Pulmonary artery endothelial cell (primary cell): ENCODE data around the gene SLC5A8. TPM values are rescaled to one million over a fixed set of nuclear protein-coding genes. Genes with fewer than 3 reads are reported as not detected.
"Not testable (repeated sequence)": the region's sequence is repeated elsewhere in the genome, so short reads cannot be mapped to it uniquely, and the experiment has no call there.

Source experiments
- DNase-seq: peaks from one replicate; pipeline ENCODE4 v3.0.0-alpha.2; 2011; ENCODE audit warnings: low read depth, low spot score
- total RNA-seq: library from RNA; depleted of rRNA; stranded (reverse); fragments of >200 nt; gene quantifications from 2 replicates; pipeline ENCODE4 v1.2.3, GENCODE V29; 2014

SLC5A8 gene
- total RNA-seq, 1 donor from 2014 or later = not detected

DNA sequence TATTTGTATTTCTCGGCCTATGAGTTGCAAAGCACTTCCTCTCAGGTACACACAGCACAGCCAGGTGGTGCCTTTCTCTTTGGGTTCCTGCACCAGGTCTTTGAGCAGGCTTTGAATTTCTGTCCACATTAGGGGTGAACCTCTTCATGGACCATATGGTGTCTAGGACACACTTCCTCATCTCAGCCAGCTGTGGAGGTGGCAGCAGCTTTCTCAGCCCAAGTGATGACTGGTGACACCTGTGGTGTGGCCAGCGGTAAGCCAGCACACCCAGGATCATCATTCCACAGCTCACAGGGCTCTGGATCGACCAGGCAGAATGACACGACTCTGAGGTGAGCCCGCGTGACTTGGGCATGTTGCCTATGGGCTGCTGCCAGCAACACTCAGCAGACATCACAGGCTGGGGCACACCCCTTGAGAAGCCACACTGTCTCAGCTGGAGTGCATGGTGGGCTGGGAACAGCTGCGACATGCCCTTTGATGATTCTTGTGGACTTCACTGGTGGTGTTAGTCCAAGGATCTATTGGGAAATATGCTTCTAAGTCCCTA is 36.8 kb downstream of the SLC5A8 start:
- no peak for DNase-seq

- DNase-seq = no peak
These were observed 37.7 kb downstream of the SLC5A8 start for GRCh38 chr12:101172316-101172715.

DNA sequence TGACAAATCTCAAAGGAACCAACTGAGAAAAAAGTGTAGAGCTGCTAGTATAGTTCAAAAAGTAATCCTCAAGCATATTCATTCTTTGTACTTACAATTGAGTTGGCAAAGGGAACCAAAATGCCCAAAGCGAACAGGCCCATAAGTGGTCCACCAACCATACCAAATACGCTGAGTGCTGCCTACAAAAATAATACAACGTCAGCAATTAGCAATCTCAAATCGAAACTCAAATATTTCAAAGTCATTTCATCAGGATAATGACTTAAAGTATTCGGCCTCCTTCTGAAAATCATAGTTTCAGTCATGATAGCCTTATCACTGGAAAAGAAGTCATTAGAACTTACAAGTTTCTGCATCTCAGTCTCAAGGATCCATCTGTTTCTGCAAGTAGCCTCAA is 42.0 kb downstream of the SLC5A8 start:
- DNase-seq = no peak

DNA sequence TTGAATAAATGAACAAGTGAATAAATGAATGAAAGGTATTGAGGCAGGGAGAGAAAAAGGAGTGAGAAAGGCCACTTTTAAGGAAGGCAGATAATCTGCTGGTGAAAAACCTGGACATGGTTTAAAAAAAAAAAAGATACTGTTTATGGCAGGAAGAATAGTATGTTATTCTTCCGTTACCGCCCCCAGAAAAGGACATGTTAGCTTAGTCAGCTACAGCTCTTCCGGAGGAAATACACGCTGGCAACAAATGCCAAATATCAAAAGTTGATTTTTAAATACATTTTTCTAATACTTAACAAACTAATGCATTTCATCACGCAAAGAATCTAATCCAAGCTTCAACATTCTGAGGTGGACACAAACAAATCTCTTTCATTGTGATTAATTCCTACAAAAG is 43.2 kb downstream of the SLC5A8 start:
- DNase-seq = peak; percentile 4

GRCh38 chr12:101165319-101165718 is 44.7 kb downstream of the SLC5A8 start:
- DNase-seq = no peak

GRCh38 chr12:101145777-101146431 is 64.1 kb downstream of the SLC5A8 start:
- not testable (repeated sequence) for DNase-seq

DNA sequence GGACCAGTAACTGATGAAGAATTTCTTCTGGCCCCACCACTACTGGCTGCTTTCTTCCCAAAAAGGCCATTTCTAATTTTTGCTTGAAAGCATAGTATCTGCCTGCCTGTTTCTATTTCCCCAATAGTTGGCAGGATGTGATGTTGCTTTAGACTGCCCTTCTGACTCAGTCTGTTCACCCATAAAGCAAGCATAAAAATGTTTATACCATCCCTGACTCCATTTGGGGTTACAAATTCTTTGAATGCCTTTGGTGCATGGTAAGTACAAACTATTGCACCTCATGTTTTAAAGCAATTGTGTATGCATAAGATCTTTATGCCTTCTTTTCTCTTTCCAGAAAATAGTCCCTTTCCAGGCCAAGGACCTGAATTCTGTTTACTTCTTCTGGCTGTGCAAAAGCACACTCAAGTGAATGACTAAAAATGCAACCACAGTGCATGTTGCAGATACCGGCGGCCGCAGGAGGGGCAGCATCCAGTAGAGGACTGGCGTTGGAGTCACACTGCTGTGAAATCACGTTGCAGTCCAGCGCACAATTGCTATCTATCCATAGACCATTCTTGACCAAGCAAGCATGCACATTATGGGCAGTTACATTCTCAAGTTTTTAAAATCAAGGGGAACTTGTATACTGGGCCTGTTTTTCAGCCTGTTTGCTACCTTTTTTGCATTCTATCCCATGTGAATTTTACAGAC is 82.4 kb downstream of the SLC5A8 start:
- DNase-seq = no peak

DNA sequence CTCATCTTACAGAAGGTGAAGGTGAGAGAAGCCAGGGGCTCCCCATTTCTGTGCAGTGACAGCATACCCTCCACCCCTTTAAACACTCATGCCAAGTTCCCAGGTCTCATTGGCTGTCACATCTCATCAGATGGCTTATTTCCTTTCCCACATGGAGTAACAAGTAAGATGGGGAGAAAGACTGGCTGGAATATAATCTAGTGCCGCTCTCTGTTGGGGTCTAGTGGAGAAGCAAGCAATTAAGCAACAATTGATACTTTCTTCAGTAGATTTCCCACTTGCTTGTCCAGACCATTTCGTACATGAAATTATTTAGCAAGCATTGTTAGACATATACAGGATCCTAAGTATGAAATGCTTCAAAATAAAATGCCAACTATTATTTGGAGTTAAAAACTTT is 92.2 kb downstream of the SLC5A8 start:
- DNase-seq = no peak

- DNase-seq = no peak
These were observed 93.1 kb downstream of the SLC5A8 start for GRCh38 chr12:101116911-101117310.

DNA sequence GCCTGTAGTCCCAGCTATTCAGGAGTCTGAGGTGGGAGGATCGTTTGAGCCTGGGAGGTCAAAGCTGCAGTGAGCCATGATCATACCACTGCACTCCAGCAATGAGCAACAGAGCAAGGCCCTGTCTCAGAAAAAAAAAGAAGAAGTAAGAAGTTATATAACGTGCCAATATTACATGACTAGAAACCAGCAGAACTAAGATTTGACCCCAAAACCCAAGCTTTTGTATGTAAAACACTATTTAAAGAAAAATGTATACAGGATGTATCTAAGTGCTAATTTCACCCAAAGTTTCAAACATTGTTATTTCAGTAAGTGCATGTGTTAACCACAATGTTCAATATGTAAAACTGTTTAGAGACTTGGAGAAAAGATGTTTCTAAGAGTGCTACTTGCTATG is 94.7 kb downstream of the SLC5A8 start:
- DNase-seq = no peak

GRCh38 chr12:101111441-101111840 is 98.6 kb downstream of the SLC5A8 start:
- DNase-seq = no peak

DNA sequence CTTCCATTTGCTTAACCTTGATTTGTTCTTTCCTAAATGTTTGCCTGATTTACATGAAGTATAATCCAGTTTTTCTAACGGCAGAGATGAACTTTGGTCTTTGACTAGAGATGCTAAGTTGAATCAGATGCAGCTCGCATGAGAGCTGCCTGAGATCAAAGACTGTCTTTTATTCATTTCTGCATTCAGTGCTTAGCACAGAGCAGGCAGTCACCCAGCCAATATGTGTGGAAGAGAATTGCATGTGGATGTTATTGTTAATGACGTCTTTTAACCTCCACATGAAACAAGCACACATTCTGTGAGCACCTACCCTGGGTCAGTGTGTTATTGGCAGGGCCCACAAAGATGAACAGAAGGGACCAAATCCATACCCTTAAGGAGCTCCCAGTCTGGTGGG is 99.2 kb downstream of the SLC5A8 start:
- DNase-seq = no peak

GRCh38 chr12:101108130-101108529 is 101.9 kb downstream of the SLC5A8 start:
- no peak for DNase-seq

- no peak for DNase-seq
These were observed 102.8 kb downstream of the SLC5A8 start for GRCh38 chr12:101107032-101107763.

Other genes with a start within 250 kb of the SLC5A8 start
- gene UTP20, start 69.9 kb upstream of the SLC5A8 start, total RNA-seq = 18.7 and 30.9 TPM in 2 replicates
- gene ARL1, start 197.5 kb upstream of the SLC5A8 start, total RNA-seq = 92.5 and 125 TPM in 2 replicates